Neural cell (in vitro differentiated cells): ENCODE measurements around the gene PTPRT.

ENCODE experiments used
- EP300 ChIP-seq: fragments of 450-650 bp; conservative IDR thresholded peaks from 2 replicates; pipeline ENCODE4 v1.6.1; 2014; ENCODE audit warnings: antibody characterized with exemption, mild to moderate bottlenecking, moderate library complexity; ENCODE audit not compliant: poor library complexity, severe bottlenecking
- POLR2AphosphoS5 ChIP-seq: IDR thresholded peaks from 2 replicates; pipeline ENCODE4 v1.6.1; 2012
- RAD21 ChIP-seq: fragments of 450-650 bp; conservative IDR thresholded peaks from 2 replicates; pipeline ENCODE4 v1.6.1; 2014; ENCODE audit warnings: antibody characterized with exemption, mild to moderate bottlenecking, moderate library complexity
- SMC3 ChIP-seq: fragments of 450-650 bp; conservative IDR thresholded peaks from 2 replicates; pipeline ENCODE4 v1.6.1; 2014; ENCODE audit warnings: antibody characterized with exemption, mild to moderate bottlenecking, moderate library complexity; ENCODE audit not compliant: poor library complexity
- TAF1 ChIP-seq: IDR thresholded peaks from 2 replicates; pipeline ENCODE4 v1.6.1; 2012; ENCODE audit warnings: low read depth
- TF ChIP-seq, protein P1 (sequence below): fragments of 450-650 bp; IDR thresholded peaks from 2 replicates; pipeline ENCODE4 v1.5.1; 2014; ENCODE audit warnings: antibody characterized with exemption, mild to moderate bottlenecking, moderate library complexity; ENCODE audit not compliant: poor library complexity, severe bottlenecking
- TF ChIP-seq, protein P2 (sequence below): IDR thresholded peaks from 2 replicates; pipeline ENCODE4 v1.6.1; 2012; ENCODE audit warnings: borderline replicate concordance

- TF ChIP-seq SMC3 (no peak), RAD21 (no peak), POLR2AphosphoS5 (no peak), EP300 (no peak), TAF1 (no peak)
- TF ChIP-seq, protein P1, sequence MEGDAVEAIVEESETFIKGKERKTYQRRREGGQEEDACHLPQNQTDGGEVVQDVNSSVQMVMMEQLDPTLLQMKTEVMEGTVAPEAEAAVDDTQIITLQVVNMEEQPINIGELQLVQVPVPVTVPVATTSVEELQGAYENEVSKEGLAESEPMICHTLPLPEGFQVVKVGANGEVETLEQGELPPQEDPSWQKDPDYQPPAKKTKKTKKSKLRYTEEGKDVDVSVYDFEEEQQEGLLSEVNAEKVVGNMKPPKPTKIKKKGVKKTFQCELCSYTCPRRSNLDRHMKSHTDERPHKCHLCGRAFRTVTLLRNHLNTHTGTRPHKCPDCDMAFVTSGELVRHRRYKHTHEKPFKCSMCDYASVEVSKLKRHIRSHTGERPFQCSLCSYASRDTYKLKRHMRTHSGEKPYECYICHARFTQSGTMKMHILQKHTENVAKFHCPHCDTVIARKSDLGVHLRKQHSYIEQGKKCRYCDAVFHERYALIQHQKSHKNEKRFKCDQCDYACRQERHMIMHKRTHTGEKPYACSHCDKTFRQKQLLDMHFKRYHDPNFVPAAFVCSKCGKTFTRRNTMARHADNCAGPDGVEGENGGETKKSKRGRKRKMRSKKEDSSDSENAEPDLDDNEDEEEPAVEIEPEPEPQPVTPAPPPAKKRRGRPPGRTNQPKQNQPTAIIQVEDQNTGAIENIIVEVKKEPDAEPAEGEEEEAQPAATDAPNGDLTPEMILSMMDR: no peak
- TF ChIP-seq, protein P2, sequence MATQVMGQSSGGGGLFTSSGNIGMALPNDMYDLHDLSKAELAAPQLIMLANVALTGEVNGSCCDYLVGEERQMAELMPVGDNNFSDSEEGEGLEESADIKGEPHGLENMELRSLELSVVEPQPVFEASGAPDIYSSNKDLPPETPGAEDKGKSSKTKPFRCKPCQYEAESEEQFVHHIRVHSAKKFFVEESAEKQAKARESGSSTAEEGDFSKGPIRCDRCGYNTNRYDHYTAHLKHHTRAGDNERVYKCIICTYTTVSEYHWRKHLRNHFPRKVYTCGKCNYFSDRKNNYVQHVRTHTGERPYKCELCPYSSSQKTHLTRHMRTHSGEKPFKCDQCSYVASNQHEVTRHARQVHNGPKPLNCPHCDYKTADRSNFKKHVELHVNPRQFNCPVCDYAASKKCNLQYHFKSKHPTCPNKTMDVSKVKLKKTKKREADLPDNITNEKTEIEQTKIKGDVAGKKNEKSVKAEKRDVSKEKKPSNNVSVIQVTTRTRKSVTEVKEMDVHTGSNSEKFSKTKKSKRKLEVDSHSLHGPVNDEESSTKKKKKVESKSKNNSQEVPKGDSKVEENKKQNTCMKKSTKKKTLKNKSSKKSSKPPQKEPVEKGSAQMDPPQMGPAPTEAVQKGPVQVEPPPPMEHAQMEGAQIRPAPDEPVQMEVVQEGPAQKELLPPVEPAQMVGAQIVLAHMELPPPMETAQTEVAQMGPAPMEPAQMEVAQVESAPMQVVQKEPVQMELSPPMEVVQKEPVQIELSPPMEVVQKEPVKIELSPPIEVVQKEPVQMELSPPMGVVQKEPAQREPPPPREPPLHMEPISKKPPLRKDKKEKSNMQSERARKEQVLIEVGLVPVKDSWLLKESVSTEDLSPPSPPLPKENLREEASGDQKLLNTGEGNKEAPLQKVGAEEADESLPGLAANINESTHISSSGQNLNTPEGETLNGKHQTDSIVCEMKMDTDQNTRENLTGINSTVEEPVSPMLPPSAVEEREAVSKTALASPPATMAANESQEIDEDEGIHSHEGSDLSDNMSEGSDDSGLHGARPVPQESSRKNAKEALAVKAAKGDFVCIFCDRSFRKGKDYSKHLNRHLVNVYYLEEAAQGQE: no peak
Observed at GRCh38 chr20:42379385-42379784, 810.3 kb downstream of the PTPRT start.
